G401 (cell line): ENCODE measurements around the gene PRKAB2. TPM values are rescaled to one million over a fixed set of nuclear protein-coding genes. Genes with fewer than 3 reads are reported as not detected.
A peak's percentile ranks its signal among the peaks of the same experiment; 100 is the strongest.
"Not testable (repeated sequence)": the region's sequence is repeated elsewhere in the genome, so short reads cannot be mapped to it uniquely, and the experiment has no call there.

Experiments
- DNase-seq: peaks from one replicate; pipeline ENCODE4 v3.0.0-alpha.2; 2015; ENCODE audit warnings: low spot score
- in situ Hi-C: cut with HindIII; loops from 2 replicates; pipeline ENCODE4 v1.10.0; 2016; ENCODE audit warnings: low sequenced_read_pairs, mixed read lengths
- total RNA-seq: library from RNA; depleted of rRNA; stranded (reverse); fragments of >200 nt; shearing (Covaris generic); gene quantifications from 2 replicates; pipeline ENCODE4 v1.2.3, GENCODE V29; 2014

Gene PRKAB2
- total RNA-seq, 1 experiment from 2014 or later, result 12.5 TPM

- no peak for DNase-seq
- in situ Hi-C loops, result no loop called here
Measured at GRCh38 chr1:147185432-147185831, 13.2 kb upstream of the PRKAB2 start.

- DNase-seq, result no peak
- in situ Hi-C loops, result no loop called here
Measured at GRCh38 chr1:147177611-147178380, 5.5 kb upstream of the PRKAB2 start.

- in situ Hi-C loops, result no loop called here
- peak; percentile 44 for DNase-seq
Measured at GRCh38 chr1:147171399-147172167, 687 bp downstream of the PRKAB2 start.

GRCh38 chr1:147169840-147170674 lies 2.2 kb downstream of the PRKAB2 start:
- DNase-seq, result no peak
- in situ Hi-C loops, result no loop called here

- in situ Hi-C loops, result no loop called here
Measured at GRCh38 chr1:147169171-147169570, 3.1 kb downstream of the PRKAB2 start.

GRCh38 chr1:147168626-147169058 lies 3.6 kb downstream of the PRKAB2 start:
- in situ Hi-C loops, result no loop called here
- DNase-seq, result peak; percentile 35

More at GRCh38 chr1:147169171-147169570, 3.1 kb downstream of the PRKAB2 start:
- no peak for DNase-seq

- in situ Hi-C loops, result no loop called here
- no peak for DNase-seq
Measured at GRCh38 chr1:147167365-147167764, 4.9 kb downstream of the PRKAB2 start.

GRCh38 chr1:147163019-147163418 lies 9.3 kb downstream of the PRKAB2 start:
- DNase-seq, result no peak
- in situ Hi-C loops, result no loop called here

- DNase-seq, result no peak
- in situ Hi-C loops, result no loop called here
Measured at GRCh38 chr1:147162093-147162492, 10.2 kb downstream of the PRKAB2 start.

GRCh38 chr1:147157116-147157515 lies 15.2 kb downstream of the PRKAB2 start:
- in situ Hi-C loops, DNase-seq: not testable (repeated sequence)

GRCh38 chr1:147156642-147157041 lies 15.6 kb downstream of the PRKAB2 start:
- in situ Hi-C loops, result no loop called here
- DNase-seq, result no peak

GRCh38 chr1:147152772-147153171 lies 19.5 kb downstream of the PRKAB2 start:
- in situ Hi-C loops, result no loop called here
- no peak for DNase-seq

- no peak for DNase-seq
- in situ Hi-C loops, result no loop called here
Measured at GRCh38 chr1:147151244-147151643, 21.0 kb downstream of the PRKAB2 start.

- no peak for DNase-seq
- in situ Hi-C loops, result no loop called here
Measured at GRCh38 chr1:147142886-147143285, 29.4 kb downstream of the PRKAB2 start.

GRCh38 chr1:147130721-147131120 lies 41.5 kb downstream of the PRKAB2 start:
- in situ Hi-C loops, DNase-seq: not testable (repeated sequence)

GRCh38 chr1:147129116-147129873 lies 43.0 kb downstream of the PRKAB2 start:
- no peak for DNase-seq
- in situ Hi-C loops, result no loop called here

- in situ Hi-C loops, result no loop called here
- DNase-seq, result no peak
Measured at GRCh38 chr1:147124266-147124665, 48.0 kb downstream of the PRKAB2 start.

GRCh38 chr1:147117109-147117508 lies 55.2 kb downstream of the PRKAB2 start:
- in situ Hi-C loops, result no loop called here
- DNase-seq, result no peak

- DNase-seq, result no peak
- in situ Hi-C loops, result no loop called here
Measured at GRCh38 chr1:147115496-147115895, 56.8 kb downstream of the PRKAB2 start.
